Liver (tissue), 9 donors: ENCODE data around the gene DNAJC10. TPM values are rescaled to one million over a fixed set of nuclear protein-coding genes. Genes with fewer than 3 reads are reported as not detected.

Source experiments
- DNase-seq: peaks from one replicate; pipeline ENCODE4 v3.0.0-alpha.2; 2017; ENCODE audit warnings: low spot score
- H3K27ac ChIP-seq, 2 donors: one replicate each; pipeline ENCODE4 v1.7.0; 2013; ENCODE audit warnings: inconsistent platforms in 2 of 2, low read length in 2 of 2, control low read depth in 1 of 2, low read depth in 1 of 2, mild to moderate bottlenecking in 1 of 2
- H3K27me3 ChIP-seq, 4 donors: one replicate each; pipeline versions ENCODE4 v1.6.1 to v1.7.0; 2013; ENCODE audit warnings: low read length in 3 of 4, inconsistent platforms in 1 of 4, mild to moderate bottlenecking in 1 of 4, moderate library complexity in 1 of 4; ENCODE audit not compliant: control insufficient read depth in 4 of 4, insufficient read depth in 4 of 4
- H3K36me3 ChIP-seq, 4 donors: one replicate each; pipeline versions ENCODE4 v1.6.1 to v1.7.0; 2013; ENCODE audit warnings: low read length in 3 of 4, mild to moderate bottlenecking in 3 of 4, low read depth in 1 of 4, moderate library complexity in 1 of 4; ENCODE audit not compliant: control insufficient read depth in 4 of 4, insufficient read depth in 3 of 4
- H3K4me1 ChIP-seq, 4 donors: one replicate each; pipeline versions ENCODE4 v1.6.1 to v1.7.0; 2013; ENCODE audit warnings: low read length in 3 of 4, mild to moderate bottlenecking in 3 of 4, moderate library complexity in 1 of 4; ENCODE audit not compliant: control insufficient read depth in 4 of 4, insufficient read depth in 4 of 4
- H3K4me3 ChIP-seq, 3 donors: one replicate each; pipeline versions ENCODE4 v1.6.1 to v1.7.0; 2013; ENCODE audit warnings: low read length in 3 of 3, control low read depth in 1 of 3, low read depth in 1 of 3, mild to moderate bottlenecking in 1 of 3
- H3K9ac ChIP-seq, 2 donors: one replicate each; pipeline ENCODE4 v1.7.0; 2013; ENCODE audit warnings: low read length in 2 of 2, mild to moderate bottlenecking in 2 of 2, moderate library complexity in 2 of 2, control low read depth in 1 of 2, low read depth in 1 of 2
- H3K9me3 ChIP-seq, 4 donors: one replicate each; pipeline versions ENCODE4 v1.6.1 to v1.7.0; 2013; ENCODE audit warnings: low read length in 3 of 4; ENCODE audit not compliant: control insufficient read depth in 4 of 4
- CTCF ChIP-seq: fragments of 150-350 bp; IDR thresholded peaks from 2 replicates; pipeline ENCODE4 v1.5.1; 2017; ENCODE audit warnings: improper control_type of control experiment, low read depth, low read length; ENCODE audit not compliant: missing input control
- EGR1 ChIP-seq, 2 donors: IDR thresholded peaks; 2 replicates each; pipeline ENCODE4 v1.6.1; 2016 to 2018; ENCODE audit warnings: antibody characterized with exemption in 2 of 2, low read depth in 2 of 2
- FOXA1 ChIP-seq: IDR thresholded peaks from 2 replicates; pipeline ENCODE4 v1.6.1; 2016; ENCODE audit warnings: antibody characterized with exemption
- FOXA2 ChIP-seq: IDR thresholded peaks from 2 replicates; pipeline ENCODE4 v1.6.1; 2016; ENCODE audit warnings: antibody characterized with exemption
- GABPA ChIP-seq, 2 donors: IDR thresholded peaks in 1 of 2; conservative IDR thresholded peaks in 1 of 2; 2 replicates each; pipeline ENCODE4 v1.6.1; 2016; ENCODE audit warnings: antibody characterized with exemption in 2 of 2, mild to moderate bottlenecking in 1 of 2, moderate library complexity in 1 of 2
- HNF4A ChIP-seq, 2 donors: conservative IDR thresholded peaks; 2 replicates each; pipeline ENCODE4 v1.6.1; 2016; ENCODE audit warnings: antibody characterized with exemption in 2 of 2, mild to moderate bottlenecking in 2 of 2
- JUND ChIP-seq, 2 donors: IDR thresholded peaks; 2 replicates each; pipeline ENCODE4 v1.6.1; 2016; ENCODE audit warnings: antibody characterized with exemption in 2 of 2
- MAX ChIP-seq: IDR thresholded peaks from 2 replicates; pipeline ENCODE4 v1.6.1; 2016; ENCODE audit warnings: antibody characterized with exemption
- REST ChIP-seq: IDR thresholded peaks from 2 replicates; pipeline ENCODE4 v1.6.1; 2016; ENCODE audit warnings: antibody characterized with exemption, mild to moderate bottlenecking
- RXRA ChIP-seq, 2 donors: IDR thresholded peaks; 2 replicates each; pipeline ENCODE4 v1.6.1; 2017 to 2018; ENCODE audit warnings: antibody characterized with exemption in 2 of 2, mild to moderate bottlenecking in 1 of 2
- YY1 ChIP-seq: IDR thresholded peaks from 2 replicates; pipeline ENCODE4 v1.6.1; 2016; ENCODE audit warnings: antibody characterized with exemption, mild to moderate bottlenecking
- ZBTB33 ChIP-seq: IDR thresholded peaks from 2 replicates; pipeline ENCODE4 v1.6.1; 2016; ENCODE audit warnings: antibody characterized with exemption
- WGBS: extraction: QIAGEN DNeasy Blood & Tissue Kit; methylation state at CpG from one replicate; pipeline ENCODE4 v1.1.7; 2013; 5-methylcytosine and 5-hydroxymethylcytosine counted together
- polyA plus RNA-seq, 2 donors: library from polyadenylated mRNA; stranded (reverse) in 1 of 2; unstranded in 1 of 2; fragments of 200-250 nt in 1 of 2; fragments of >200 nt in 1 of 2; fragmentation: Nextera tagmentation in 1 of 2; extraction: Ambion mirVana in 1 of 2; gene quantifications; one replicate each; pipeline versions ENCODE4 v1.2.1 to v1.2.3, GENCODE V29; 2013 to 2015
- total RNA-seq, 2 donors: library from RNA; depleted of rRNA; stranded (reverse); fragments of >200 nt; gene quantifications; one replicate each; pipeline ENCODE4 v1.2.3, GENCODE V29; 2014
- donor health status: healthy.
- donor health status: healthy.
- donor health status: healthy.
- donor health status: healthy.
- donor health status: healthy.

DNAJC10 gene
- total and polyA plus RNA-seq, 4 donors: 16.3 to 46.4 (median 21.2) TPM

- H3K4me3 ChIP-seq: no peak overlapping the region
- no peak for DNase-seq
- WGBS: 98% methylated on average over 2 of the region's 2 CpGs
- H3K27ac ChIP-seq: no peak overlapping the region
- H3K9me3 ChIP-seq: no peaks in the 10 kb centered on the region
- peaks cover 9 to 33% (median 22%) of the 10 kb centered on the region in 4 donors for H3K36me3 ChIP-seq
- no peaks in the 10 kb centered on the region for H3K4me1 ChIP-seq
- TF ChIP-seq EGR1 (IDR thresholded peaks at IDR 0.05; ENCODE audit: low read depth in 2 of 2) (no peak), FOXA2 (no peak), CTCF (no peak), HNF4A (conservative IDR thresholded peaks at IDR 0.05) (no peak), FOXA1 (no peak), JUND (IDR thresholded peaks at IDR 0.05) (no peak)
- no peaks in the 10 kb centered on the region for H3K27me3 ChIP-seq
- H3K9ac ChIP-seq: no peak overlapping the region
These were observed 25.6 kb downstream of the DNAJC10 start for GRCh38 chr2:182741620-182742019.

GRCh38 chr2:182744490-182744889, 28.4 kb downstream of the DNAJC10 start:
- Histone ChIP-seq H3K27ac (no peak overlapping the region), H3K4me3 (no peak overlapping the region), H3K9me3 (no peaks in the 10 kb centered on the region), H3K36me3 (peaks cover 6 to 28% (median 15%) of the 10 kb centered on the region in 4 donors), H3K4me1 (no peaks in the 10 kb centered on the region), H3K27me3 (no peaks in the 10 kb centered on the region), H3K9ac (no peak overlapping the region)
- no peak for DNase-seq
- 80% methylated on average over 2 of the region's 2 CpGs for WGBS
- TF ChIP-seq JUND (IDR thresholded peaks at IDR 0.05): no peak
- no peak for TF ChIP-seq GABPA (IDR thresholded peaks at IDR 0.05 in 1 of 2, conservative IDR thresholded peaks at IDR 0.05 in 1 of 2)
- TF ChIP-seq RXRA (IDR thresholded peaks at IDR 0.05): no peak
- no peak for TF ChIP-seq ZBTB33
- no peak for TF ChIP-seq FOXA1
- TF ChIP-seq MAX: no peak
- TF ChIP-seq REST: no peak
- no peak for TF ChIP-seq HNF4A (conservative IDR thresholded peaks at IDR 0.05)
- TF ChIP-seq YY1: no peak
